HG03066 (cell line): ENCODE results near the gene TSPAN14.
"Not testable (repeated sequence)": the region's sequence is repeated elsewhere in the genome, so short reads cannot be mapped to it uniquely, and the experiment has no call there.

Source experiments
- ATAC-seq: cut with Tn5 transposase; IDR thresholded peaks from one replicate; pipeline ENCODE4 v1.9.1; 2021; ENCODE audit warnings: low read depth; ENCODE audit not compliant: unreplicated experiment

Gene TSPAN14

GRCh38 chr10:80468002-80468401 is 13.9 kb downstream of the TSPAN14 start:
- no peak for ATAC-seq

DNA sequence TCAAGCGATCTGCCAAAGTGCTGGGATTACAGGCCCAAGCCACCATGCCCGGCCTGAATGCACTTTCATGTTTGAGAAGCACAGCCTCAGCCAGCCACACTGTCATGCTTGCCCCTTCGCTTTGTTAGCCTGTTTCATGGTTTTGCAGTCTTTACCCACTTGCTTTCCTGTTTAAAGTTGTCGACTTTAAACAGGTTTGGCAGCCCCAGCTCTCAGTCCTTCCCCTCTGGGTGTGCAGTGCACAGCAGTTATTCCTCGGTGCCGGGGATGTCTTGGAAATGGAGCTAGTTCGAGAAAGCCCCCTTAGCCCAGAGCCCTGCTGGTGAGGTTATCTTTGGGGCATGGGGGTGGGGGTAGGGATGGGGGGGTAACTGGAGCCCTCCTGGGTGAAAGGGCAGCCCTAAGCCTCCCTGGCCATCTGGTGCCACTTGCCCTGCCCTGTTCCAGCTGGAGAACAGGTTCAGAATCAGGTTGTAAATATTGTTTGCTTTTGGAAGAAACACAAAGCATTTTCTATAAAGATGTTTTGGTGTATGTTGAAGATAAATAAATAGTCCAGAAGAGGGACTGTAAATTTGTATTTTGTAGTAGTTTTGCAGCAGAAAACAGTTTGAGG is 14.8 kb downstream of the TSPAN14 start:
- ATAC-seq, result no peak

DNA sequence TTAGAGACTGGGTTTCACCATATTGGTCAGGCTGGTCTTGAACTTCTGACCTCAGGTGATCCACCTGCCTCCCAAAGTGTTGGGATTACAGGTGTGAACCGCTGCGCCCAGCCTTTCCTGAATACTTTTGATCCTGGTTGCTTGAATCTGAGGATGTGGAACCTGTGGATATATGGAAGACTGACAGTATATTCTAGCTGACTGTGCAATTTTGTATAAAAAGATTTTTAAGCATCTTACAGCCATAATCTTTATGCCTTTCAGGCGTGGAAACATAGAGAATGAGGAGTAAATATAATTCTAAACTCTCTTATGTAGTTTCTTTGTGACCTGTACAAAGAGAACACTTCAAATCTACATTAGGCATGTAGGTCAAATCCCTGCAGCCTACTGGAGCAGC is 16.2 kb downstream of the TSPAN14 start:
- no peak for ATAC-seq

DNA sequence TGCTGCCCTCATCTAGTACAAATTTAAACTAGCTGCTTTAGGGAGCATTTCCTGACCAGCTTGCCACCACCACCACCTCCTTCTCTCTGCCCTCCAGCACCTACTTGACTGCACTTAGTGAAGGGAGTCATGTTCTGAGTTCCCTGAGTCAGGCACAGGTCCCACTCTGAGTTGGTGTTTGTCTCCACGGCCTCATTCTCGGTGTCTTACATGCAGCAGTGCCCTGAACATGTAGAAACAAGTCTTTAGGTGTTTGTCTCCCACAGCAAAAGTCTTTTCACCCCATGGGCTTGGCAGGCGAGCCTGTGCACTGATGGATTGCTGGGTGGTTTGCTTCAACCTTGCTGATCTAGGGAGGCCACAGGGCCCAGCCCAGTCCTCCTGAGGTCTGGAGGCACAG is 16.9 kb downstream of the TSPAN14 start:
- ATAC-seq, result no peak

- peak; percentile 46 for ATAC-seq
Observed at GRCh38 chr10:80471715-80472233, 17.7 kb downstream of the TSPAN14 start.

DNA sequence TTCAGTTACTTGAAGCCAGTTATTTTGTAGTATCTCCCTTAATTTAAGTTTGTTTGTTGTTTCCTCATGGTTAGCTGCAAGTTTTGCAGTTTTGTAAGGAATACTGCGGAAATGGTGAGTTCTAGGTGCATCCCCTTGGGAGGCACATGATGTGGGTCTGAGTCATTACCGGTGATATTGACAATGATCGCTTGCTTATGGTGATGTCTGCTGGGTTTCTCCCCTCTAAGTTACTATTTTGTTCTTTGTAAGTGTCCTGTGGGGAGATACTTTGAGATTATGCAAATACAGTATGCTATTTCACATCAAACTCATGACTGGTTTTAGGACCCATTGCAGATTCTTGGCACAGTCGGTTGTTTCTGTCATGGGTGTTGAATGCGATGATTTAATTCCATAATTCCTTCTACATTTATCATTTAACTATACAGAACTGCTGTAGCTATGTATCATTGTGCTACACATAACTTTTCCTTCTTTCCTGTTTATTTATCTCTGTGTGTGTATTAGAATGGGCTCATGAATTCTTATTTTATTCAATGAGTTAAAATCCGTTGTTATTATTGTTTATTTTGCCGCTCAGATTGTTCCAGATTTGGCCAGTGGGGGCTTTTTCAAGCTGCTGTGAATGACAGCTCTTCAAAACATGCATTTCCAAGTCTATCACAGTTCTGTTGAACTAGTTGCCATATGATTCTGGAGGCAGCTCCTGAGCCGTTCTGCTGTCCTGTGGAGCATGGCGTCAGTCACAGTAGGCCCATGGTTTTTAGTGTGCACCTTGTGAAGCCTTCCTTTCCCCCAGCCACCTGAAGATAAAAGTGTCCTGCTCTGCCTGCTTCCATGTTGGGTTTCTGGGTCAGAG is 18.4 kb downstream of the TSPAN14 start:
- peak; percentile 82 for ATAC-seq

GRCh38 chr10:80473096-80473657 is 19.1 kb downstream of the TSPAN14 start:
- ATAC-seq, result no peak

DNA sequence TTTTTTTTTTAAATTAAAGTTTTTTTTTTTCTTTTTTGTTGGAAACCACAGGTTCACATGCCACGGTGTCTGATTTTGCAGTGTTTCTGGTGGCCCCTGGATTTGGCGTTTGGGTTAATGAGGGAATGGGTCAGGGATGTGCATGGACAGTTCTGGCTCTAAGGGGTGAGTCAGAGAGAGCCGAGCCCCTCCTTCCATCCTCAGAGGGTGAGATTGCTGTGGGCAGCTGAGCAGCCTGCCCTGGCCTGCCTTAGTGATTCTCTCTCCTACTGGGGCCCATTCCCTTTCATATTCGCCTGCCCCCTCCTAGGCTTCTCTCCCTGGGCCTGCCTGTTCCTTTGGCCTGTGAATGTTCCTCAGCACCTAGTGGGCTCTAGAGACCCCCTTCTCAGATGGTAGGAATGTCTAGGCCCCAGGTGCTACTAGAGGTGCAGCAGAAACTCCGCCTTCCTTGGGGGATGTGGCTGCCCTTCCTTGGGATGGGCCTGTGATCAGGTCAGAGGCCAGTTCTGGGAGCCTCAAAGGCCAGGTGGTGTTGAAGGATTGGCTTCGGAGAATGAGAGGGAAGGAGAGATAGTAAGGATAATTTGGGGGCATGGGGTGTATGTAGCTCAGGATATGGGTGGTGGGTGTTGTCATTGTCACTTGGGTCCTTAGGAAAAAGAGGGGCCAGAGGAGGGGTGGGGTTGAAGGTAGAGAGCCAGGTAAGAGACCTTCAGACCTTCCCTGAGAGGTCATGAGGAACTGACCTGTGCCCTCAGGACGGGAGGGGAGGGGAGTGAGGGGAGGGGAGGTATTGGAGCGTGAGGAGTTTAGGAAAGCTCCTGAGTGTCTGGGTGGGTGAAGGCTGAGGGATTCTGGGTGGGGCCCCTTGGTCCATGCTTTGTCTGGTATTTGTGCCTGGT is 19.8 kb downstream of the TSPAN14 start:
- ATAC-seq, result no peak

- no peak for ATAC-seq
Observed at GRCh38 chr10:80474597-80474910, 20.4 kb downstream of the TSPAN14 start.

GRCh38 chr10:80474941-80475340 is 20.8 kb downstream of the TSPAN14 start:
- ATAC-seq, result no peak

- not testable (repeated sequence) for ATAC-seq
Observed at GRCh38 chr10:80475641-80476040, 21.5 kb downstream of the TSPAN14 start.

DNA sequence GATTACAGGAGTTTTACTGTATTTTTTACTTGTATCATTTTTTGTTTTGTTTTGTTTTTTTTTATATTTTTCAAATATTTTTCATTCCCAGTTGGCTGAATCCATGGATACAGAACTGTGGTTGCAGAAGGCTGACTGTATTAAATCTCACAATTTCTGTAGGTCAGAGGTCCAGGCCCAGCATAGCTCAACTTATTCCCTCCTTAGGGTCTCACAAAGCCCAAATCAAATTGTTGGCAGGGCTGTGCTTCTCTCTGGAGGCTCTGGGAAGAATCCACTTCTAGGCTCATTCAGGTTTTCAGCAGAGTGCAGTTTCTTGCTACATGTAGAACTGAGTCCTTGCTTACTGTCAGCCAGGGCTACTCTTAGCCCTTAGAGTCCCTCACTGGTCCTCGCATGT is 22.6 kb downstream of the TSPAN14 start:
- ATAC-seq, result no peak

GRCh38 chr10:80477813-80478212 is 23.7 kb downstream of the TSPAN14 start:
- ATAC-seq, result no peak

- not testable (repeated sequence) for ATAC-seq
Observed at GRCh38 chr10:80480373-80480772, 26.3 kb downstream of the TSPAN14 start.

GRCh38 chr10:80480852-80481251 is 26.7 kb downstream of the TSPAN14 start:
- no peak for ATAC-seq

GRCh38 chr10:80484243-80484642 is 30.1 kb downstream of the TSPAN14 start:
- ATAC-seq, result no peak

GRCh38 chr10:80484676-80485075 is 30.6 kb downstream of the TSPAN14 start:
- no peak for ATAC-seq

DNA sequence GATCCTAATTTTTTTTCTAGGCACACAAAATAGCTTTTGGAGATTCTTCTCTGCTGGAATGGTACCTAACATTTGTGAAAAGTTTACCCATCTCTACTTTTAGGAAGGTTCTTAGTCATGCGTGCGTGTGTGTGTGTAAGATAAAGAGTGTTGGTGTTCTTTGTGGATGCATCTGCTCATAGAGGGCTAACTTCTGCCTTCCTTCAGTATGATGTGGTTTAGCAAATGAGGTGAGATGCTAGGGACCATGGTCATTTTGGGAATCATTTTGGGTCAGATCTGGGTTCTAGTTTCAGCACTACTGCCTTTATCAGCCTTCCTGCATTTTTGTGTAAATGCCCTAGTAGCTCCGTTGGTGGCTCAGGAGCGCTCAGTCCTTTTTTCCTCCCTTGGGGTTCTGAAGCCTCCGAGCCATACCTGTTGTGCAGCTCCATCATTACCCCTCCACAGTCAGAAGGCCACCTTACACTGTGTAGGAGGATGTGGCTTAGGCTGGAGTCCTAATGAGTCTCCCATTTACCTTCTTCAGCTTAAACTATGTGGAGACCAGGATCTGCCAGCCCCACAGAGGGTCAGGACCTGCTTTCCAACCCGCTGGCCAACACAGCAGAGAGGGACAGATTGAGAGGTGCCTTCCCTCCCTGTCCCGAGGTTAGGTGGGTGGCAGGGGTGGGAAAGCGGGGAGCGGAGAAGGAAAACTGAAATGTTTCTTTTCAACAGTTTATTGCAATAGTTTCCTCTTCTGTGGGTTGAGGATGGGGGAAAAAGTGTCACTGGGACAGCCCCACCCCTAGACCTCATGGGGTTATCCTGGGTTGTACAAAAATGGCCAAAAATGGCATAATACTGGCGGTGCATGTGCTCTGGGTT is 31.2 kb downstream of the TSPAN14 start:
- no peak for ATAC-seq

- ATAC-seq, result no peak
Observed at GRCh38 chr10:80485946-80486764, 32.0 kb downstream of the TSPAN14 start.
